Thymus (tissue), 11 donors: ENCODE measurements around the gene SOX6. TPM values are rescaled to one million over a fixed set of nuclear protein-coding genes. Genes with fewer than 3 reads are reported as not detected.

Experiments
- DNase-seq, 9 donors: peaks; one replicate each; pipeline ENCODE4 v3.0.0-alpha.2; 2013; ENCODE audit warnings: low spot score in 9 of 9, low read depth in 6 of 9, missing footprints in 1 of 9
- H3K27ac ChIP-seq, 2 donors: one replicate each; pipeline ENCODE4 v1.5.1; 2013; ENCODE audit warnings: control low read depth in 1 of 2, low read depth in 1 of 2, low read length in 1 of 2, mild to moderate bottlenecking in 1 of 2, moderate library complexity in 1 of 2
- H3K27me3 ChIP-seq, 2 donors: one replicate each; pipeline ENCODE4 v1.5.1; 2013; ENCODE audit warnings: low read length in 1 of 2; ENCODE audit not compliant: control insufficient read depth in 2 of 2, insufficient read depth in 1 of 2
- H3K36me3 ChIP-seq, 2 donors: one replicate each; pipeline ENCODE4 v1.5.1; 2013; ENCODE audit warnings: low read length in 1 of 2, mild to moderate bottlenecking in 1 of 2, moderate library complexity in 1 of 2; ENCODE audit not compliant: control insufficient read depth in 2 of 2, insufficient read depth in 2 of 2
- H3K4me1 ChIP-seq, 2 donors: one replicate each; pipeline ENCODE4 v1.5.1; 2013; ENCODE audit warnings: low read length in 2 of 2; ENCODE audit not compliant: control insufficient read depth in 2 of 2, insufficient read depth in 2 of 2
- H3K4me3 ChIP-seq, 2 donors: one replicate each; pipeline ENCODE4 v1.5.1; 2013; ENCODE audit warnings: low read length in 2 of 2, control low read depth in 1 of 2, mild to moderate bottlenecking in 1 of 2
- H3K9me3 ChIP-seq, 2 donors: one replicate each; pipeline ENCODE4 v1.5.1; 2013; ENCODE audit warnings: low read length in 1 of 2, mild to moderate bottlenecking in 1 of 2; ENCODE audit not compliant: control insufficient read depth in 2 of 2, insufficient read depth in 1 of 2
- WGBS: extraction: QIAGEN DNeasy Blood & Tissue Kit; methylation state at CpG from one replicate; pipeline ENCODE4 v1.1.7; 2013; 5-methylcytosine and 5-hydroxymethylcytosine counted together
- polyA plus RNA-seq: library from polyadenylated mRNA; stranded (reverse); fragments of 200-250 nt; gene quantifications from one replicate; pipeline ENCODE4 v1.2.3, GENCODE V29; 2013
- total RNA-seq: library from RNA; stranded (reverse); fragments of 120-200 nt; gene quantifications from one replicate; pipeline ENCODE4 v1.2.4, GENCODE V29; 2013
- donor health status: healthy.

The SOX6 gene
- total and polyA plus RNA-seq, 2 donors: 1.2 to 3.0 TPM

DNA sequence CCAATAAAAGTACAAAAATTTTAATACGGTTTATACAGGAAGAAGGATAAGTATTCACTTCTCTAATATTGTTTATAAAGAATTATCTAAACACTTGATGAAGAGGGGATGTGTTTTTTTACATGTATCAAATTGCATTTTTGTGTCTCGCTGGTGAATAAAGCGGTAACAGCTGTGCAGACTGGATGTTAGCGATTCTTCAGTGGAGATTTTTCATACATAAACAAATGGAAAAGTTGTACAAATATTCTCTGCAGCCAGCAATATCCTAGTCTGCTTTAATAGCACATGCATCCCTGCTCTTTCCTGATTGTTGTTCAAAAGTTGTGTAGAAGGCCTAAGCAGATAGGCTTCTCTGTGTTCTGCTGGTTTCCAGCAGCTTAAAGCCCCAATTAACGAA lies 369.3 kb downstream of the SOX6 start:
- DNase-seq: no peak
- WGBS: 96% methylated on average over 5 of the region's 5 CpGs
- H3K9me3 ChIP-seq: no peaks in the 10 kb centered on the region
- no peaks in the 10 kb centered on the region for H3K4me1 ChIP-seq
- no peaks in the 10 kb centered on the region for H3K27me3 ChIP-seq
- no peak overlapping the region for H3K27ac ChIP-seq
- H3K4me3 ChIP-seq: no peak overlapping the region
- H3K36me3 ChIP-seq: no peaks in the 10 kb centered on the region

DNA sequence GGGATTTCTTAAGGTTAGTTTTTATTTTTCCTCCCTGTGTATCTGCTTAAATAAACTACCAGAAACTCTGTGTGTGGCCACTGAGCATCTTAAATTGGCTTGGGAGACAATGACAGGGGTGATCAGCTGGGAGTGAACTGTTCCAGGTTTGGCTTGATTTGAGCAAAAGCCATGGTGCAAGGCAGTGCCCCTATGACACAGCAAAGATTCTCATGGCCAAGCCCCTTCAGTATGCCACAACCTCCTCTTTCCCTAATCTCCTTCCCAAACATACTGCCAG lies 370.5 kb downstream of the SOX6 start:
- no peaks in the 10 kb centered on the region for H3K4me1 ChIP-seq
- DNase-seq: no peak
- no peak overlapping the region for H3K27ac ChIP-seq
- H3K36me3 ChIP-seq: no peaks in the 10 kb centered on the region
- H3K4me3 ChIP-seq: no peak overlapping the region
- H3K27me3 ChIP-seq: no peaks in the 10 kb centered on the region
- no peaks in the 10 kb centered on the region for H3K9me3 ChIP-seq

DNA sequence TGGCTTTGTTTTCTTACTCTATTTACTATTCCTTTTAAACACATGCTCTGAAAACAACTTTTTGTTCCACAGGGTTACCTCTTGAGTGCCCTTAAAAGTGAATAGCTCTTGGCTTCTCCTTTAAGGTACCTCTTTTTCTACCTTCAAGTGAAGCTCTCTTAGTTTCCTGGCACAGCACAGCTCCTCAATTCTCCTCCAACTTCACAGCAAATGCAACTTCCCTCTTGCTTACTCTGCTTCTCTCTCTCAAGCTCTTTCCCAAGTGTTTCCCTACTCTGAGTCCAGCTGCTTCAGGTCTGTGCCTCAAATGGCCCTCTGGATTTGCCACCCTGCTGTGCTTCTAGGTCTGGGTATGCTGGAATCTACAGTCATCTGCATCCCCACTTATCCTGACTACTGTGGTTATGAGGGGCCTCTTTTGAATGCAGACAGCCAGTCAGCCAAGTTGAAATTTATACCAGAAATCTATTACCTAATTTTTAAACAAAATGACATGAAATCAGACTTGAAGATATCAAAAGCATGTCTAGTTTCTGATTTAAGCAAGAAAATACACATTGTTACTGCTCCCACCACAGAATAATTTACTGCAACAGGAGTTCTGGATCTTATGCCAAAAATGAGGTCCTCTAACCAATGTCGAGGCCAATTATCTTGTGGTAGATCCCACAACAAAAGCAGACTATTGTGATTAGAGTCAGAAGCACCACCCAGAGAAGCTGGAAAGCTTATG lies 371.1 kb downstream of the SOX6 start:
- Histone ChIP-seq H3K36me3 (no peaks in the 10 kb centered on the region), H3K4me3 (no peak overlapping the region), H3K9me3 (no peaks in the 10 kb centered on the region), H3K27ac (no peak overlapping the region), H3K4me1 (no peaks in the 10 kb centered on the region), H3K27me3 (no peaks in the 10 kb centered on the region)
- WGBS: 65% methylated on average over 1 of the region's 1 CpG
- no peak for DNase-seq

DNA sequence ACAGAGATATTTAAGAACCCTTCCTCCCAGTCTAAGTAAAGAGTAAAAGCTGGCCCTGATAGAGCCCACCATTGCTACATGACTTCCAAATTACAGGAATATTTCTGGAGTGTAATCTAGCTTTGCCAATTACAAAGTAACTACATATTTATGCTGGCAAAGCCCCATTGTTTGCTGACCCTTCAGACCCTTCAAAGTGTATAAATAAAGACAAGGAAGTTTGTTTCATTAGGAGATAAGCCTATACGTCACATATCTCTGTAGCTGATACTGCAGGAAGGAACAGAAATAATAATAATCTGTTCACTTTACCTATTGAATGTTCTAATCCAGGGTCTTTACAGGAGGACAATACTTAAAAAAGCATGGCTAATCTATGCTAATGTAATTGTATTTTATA lies 375.1 kb downstream of the SOX6 start:
- H3K36me3 ChIP-seq: no peaks in the 10 kb centered on the region
- H3K4me3 ChIP-seq: no peak overlapping the region
- H3K4me1 ChIP-seq: no peaks in the 10 kb centered on the region
- H3K27me3 ChIP-seq: no peaks in the 10 kb centered on the region
- H3K9me3 ChIP-seq: no peaks in the 10 kb centered on the region
- 98% methylated on average over 1 of the region's 1 CpG for WGBS
- no peak for DNase-seq
- no peak overlapping the region for H3K27ac ChIP-seq

DNA sequence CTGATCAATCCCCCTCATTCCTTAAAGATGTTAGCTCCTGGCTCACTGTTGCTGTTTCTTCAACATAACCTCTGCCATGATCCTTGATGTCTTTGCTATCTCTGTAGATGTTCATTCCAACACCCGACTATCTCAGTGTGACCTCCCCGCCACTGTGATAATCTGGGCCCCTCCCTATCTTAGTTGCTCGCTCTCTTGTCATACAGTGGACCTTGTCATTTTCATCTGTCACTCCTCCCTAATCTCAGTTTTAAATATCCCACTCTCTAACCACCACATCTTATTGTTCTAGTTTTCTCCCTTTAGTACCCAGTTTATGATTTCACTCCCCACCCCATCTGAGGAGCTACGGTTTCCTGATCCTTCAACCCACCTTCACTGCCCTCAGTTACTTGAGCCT lies 379.2 kb downstream of the SOX6 start:
- Histone ChIP-seq H3K27me3 (no peaks in the 10 kb centered on the region), H3K4me3 (no peak overlapping the region), H3K4me1 (no peaks in the 10 kb centered on the region), H3K9me3 (no peaks in the 10 kb centered on the region), H3K36me3 (no peaks in the 10 kb centered on the region), H3K27ac (no peak overlapping the region)
- no peak for DNase-seq
- 95% methylated on average over 4 of the region's 4 CpGs for WGBS

DNA sequence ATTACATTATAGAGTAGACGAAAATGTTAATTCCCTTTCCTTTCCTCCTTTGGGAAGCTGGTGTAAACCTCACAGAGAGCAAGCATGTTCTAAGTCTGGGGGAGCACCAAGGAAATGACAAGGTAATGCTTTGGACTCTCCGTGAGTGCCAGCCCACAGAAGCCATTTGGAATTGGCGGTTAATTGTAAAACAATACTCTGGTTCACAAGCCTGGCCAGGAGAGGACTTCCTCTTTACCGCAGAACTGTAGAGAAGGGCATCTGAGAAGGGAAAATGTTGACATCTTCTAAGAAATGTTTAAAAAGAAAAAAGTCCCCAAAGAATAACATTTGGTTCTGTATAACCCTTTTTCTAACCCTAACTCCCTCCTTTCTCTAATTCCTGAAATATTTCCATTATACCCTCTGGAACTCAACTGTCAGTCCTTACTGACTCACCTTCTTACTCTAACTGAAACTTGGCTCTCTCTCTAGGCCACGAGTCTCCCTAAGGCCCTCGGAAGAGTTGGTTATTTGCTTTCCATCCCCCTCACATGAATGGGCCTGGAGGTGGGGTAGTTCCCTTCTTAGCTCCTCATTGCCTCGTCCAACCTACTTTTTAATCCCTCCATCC lies 379.8 kb downstream of the SOX6 start:
- H3K4me3 ChIP-seq: no peak overlapping the region
- H3K27ac ChIP-seq: no peak overlapping the region
- WGBS: 74% methylated on average over 7 of the region's 7 CpGs
- H3K27me3 ChIP-seq: no peaks in the 10 kb centered on the region
- DNase-seq: no peak
- no peaks in the 10 kb centered on the region for H3K36me3 ChIP-seq
- no peaks in the 10 kb centered on the region for H3K4me1 ChIP-seq
- no peaks in the 10 kb centered on the region for H3K9me3 ChIP-seq

DNA sequence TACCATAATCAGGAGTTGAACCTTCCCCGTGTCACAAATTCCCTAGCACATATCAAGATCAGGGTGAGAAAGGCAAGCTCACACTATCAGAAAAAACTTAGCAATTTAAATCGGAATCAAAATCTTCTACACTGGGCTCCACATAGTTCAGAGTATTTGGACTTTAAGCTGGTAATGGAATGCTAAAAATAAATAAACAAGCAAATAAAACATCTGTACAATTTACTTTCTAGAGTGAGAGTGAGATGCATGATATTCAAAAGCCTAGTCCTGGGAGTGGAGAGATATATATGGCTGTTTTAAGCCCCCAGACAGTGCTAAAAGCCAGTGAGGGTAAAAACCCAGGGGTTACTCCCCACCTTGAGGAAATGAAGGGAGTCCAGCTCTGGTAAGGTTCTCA lies 380.6 kb downstream of the SOX6 start:
- no peak overlapping the region for H3K27ac ChIP-seq
- no peak for DNase-seq
- no peaks in the 10 kb centered on the region for H3K4me1 ChIP-seq
- H3K27me3 ChIP-seq: no peaks in the 10 kb centered on the region
- no peaks in the 10 kb centered on the region for H3K36me3 ChIP-seq
- H3K4me3 ChIP-seq: no peak overlapping the region
- no peaks in the 10 kb centered on the region for H3K9me3 ChIP-seq
- WGBS: 49% methylated on average over 2 of the region's 2 CpGs

DNA sequence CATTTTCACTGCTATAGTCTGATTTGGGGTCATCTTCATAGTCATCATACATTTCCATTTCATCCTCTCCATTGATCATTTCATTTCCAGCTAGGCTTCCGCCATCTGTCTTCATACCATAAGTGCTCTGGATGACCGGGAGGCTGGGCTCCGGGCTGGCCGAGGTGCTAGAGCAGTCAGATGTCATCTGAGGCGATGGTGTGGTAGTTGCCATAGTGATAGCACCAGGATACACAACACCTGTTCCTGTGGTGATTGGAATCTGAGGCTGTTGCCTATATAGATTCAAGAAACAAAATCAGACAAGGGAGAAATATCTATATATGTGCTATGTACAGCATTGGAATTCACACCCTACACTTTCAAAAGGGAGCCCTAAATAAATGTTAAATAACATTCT lies 383.5 kb downstream of the SOX6 start:
- Histone ChIP-seq H3K9me3 (no peaks in the 10 kb centered on the region), H3K36me3 (no peaks in the 10 kb centered on the region), H3K27ac (no peak overlapping the region), H3K4me1 (no peaks in the 10 kb centered on the region), H3K27me3 (no peaks in the 10 kb centered on the region), H3K4me3 (no peak overlapping the region)
- 93% methylated on average over 5 of the region's 5 CpGs for WGBS
- no peak for DNase-seq

DNA sequence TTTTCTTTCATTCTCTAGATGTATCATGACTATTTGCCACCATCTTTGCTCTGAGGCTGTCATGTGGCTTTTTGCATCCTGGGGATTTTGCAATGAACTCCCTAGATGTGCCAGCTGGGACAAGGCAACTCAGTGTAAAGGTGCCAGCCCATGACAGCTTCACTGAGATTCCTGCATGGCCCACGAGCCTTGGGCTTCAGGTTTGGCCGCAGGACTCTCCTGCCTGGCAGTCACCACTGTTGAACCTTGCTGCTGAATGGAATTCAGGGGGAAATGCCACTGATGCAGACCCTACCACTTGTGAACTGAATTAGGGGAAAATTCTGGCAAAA lies 385.2 kb downstream of the SOX6 start:
- Histone ChIP-seq H3K27ac (no peak overlapping the region), H3K4me1 (no peaks in the 10 kb centered on the region), H3K4me3 (no peak overlapping the region), H3K9me3 (no peaks in the 10 kb centered on the region), H3K36me3 (no peaks in the 10 kb centered on the region), H3K27me3 (no peaks in the 10 kb centered on the region)
- DNase-seq: no peak
- 92% methylated on average over 2 of the region's 2 CpGs for WGBS
